ENCODE results near the gene CMPK1.

CMPK1 gene

GRCh38 chr1:47416319-47417169 lies 83.0 kb downstream of the CMPK1 start:
- Histone ChIP-seq H3K4me3 (replicated peaks; ENCODE audit: insufficient read depth, low read length) (no peak overlapping the region), H3K27me3 (ENCODE audit: insufficient read depth, poor library complexity, severe bottlenecking) (peaks cover 28% of the 10 kb centered on the region), H3K27ac (replicated peaks) (no peak overlapping the region)
- no peak for DNase-seq (ENCODE audit: low read depth in 1 of 2, low spot score in 1 of 2)
- TF ChIP-seq, protein P1, sequence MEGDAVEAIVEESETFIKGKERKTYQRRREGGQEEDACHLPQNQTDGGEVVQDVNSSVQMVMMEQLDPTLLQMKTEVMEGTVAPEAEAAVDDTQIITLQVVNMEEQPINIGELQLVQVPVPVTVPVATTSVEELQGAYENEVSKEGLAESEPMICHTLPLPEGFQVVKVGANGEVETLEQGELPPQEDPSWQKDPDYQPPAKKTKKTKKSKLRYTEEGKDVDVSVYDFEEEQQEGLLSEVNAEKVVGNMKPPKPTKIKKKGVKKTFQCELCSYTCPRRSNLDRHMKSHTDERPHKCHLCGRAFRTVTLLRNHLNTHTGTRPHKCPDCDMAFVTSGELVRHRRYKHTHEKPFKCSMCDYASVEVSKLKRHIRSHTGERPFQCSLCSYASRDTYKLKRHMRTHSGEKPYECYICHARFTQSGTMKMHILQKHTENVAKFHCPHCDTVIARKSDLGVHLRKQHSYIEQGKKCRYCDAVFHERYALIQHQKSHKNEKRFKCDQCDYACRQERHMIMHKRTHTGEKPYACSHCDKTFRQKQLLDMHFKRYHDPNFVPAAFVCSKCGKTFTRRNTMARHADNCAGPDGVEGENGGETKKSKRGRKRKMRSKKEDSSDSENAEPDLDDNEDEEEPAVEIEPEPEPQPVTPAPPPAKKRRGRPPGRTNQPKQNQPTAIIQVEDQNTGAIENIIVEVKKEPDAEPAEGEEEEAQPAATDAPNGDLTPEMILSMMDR (IDR thresholded peaks at IDR 0.05; ENCODE audit: insufficient read depth, low read length) = no peak
- TF ChIP-seq GABPA (IDR thresholded peaks at IDR 0.05; ENCODE audit: low read depth) (no peak), POLR2AphosphoS5 (IDR thresholded peaks at IDR 0.05; ENCODE audit: low read depth) (no peak), SPI1 (IDR thresholded peaks at IDR 0.05; ENCODE audit: borderline replicate concordance, low read depth) (no peak)
- TF ChIP-seq, protein P2, sequence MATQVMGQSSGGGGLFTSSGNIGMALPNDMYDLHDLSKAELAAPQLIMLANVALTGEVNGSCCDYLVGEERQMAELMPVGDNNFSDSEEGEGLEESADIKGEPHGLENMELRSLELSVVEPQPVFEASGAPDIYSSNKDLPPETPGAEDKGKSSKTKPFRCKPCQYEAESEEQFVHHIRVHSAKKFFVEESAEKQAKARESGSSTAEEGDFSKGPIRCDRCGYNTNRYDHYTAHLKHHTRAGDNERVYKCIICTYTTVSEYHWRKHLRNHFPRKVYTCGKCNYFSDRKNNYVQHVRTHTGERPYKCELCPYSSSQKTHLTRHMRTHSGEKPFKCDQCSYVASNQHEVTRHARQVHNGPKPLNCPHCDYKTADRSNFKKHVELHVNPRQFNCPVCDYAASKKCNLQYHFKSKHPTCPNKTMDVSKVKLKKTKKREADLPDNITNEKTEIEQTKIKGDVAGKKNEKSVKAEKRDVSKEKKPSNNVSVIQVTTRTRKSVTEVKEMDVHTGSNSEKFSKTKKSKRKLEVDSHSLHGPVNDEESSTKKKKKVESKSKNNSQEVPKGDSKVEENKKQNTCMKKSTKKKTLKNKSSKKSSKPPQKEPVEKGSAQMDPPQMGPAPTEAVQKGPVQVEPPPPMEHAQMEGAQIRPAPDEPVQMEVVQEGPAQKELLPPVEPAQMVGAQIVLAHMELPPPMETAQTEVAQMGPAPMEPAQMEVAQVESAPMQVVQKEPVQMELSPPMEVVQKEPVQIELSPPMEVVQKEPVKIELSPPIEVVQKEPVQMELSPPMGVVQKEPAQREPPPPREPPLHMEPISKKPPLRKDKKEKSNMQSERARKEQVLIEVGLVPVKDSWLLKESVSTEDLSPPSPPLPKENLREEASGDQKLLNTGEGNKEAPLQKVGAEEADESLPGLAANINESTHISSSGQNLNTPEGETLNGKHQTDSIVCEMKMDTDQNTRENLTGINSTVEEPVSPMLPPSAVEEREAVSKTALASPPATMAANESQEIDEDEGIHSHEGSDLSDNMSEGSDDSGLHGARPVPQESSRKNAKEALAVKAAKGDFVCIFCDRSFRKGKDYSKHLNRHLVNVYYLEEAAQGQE (IDR thresholded peaks at IDR 0.05; ENCODE audit: insufficient replicate concordance, low read depth) = no peak

DNA sequence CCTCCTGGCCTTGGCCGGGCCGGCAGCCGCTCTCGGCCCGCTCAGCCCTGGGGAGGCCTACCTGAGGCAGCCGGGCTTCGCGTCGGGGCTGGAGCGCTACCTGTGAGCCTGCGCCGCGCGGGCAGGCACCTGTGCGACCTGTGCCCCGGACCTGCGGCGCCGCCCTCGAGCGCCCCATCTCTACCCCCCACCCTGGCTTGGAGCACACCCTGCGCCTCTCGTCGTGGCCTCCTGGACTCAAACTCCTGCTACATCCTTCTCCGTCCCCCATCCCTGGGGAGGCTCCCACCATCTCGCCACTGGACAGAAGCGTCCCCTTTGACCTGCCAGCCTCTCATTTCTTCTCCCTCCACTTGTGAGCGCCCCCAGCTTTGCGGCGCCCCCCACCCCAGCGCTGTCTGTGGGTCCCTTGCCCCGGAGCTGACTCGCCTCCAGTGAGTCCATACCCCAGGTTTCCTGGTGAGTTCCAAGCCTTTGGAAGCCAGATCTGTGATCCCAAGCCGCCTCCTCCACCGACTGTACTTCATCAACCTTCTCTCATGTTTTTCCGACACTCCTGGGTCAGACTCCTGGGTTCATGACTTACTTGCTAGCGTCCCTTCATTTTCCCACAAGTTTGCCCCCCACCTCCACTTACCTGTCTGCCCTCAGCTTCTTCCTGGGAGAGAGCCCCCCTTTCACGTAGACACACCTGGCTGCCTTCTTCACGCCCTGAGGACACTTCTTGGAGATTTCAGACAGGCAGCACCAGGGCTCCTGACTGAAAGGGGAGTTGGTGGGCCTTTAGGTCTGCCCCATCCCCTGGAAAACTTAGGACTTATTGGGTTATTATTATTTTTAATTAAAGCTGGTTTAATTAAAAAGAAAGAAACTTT lies 83.8 kb downstream of the CMPK1 start:
- TF ChIP-seq, protein P1 (IDR thresholded peaks at IDR 0.05; ENCODE audit: insufficient read depth, low read length) = no peak
- TF ChIP-seq SPI1 (IDR thresholded peaks at IDR 0.05; ENCODE audit: borderline replicate concordance, low read depth) (no peak), GABPA (IDR thresholded peaks at IDR 0.05; ENCODE audit: low read depth) (no peak), POLR2AphosphoS5 (IDR thresholded peaks at IDR 0.05; ENCODE audit: low read depth) (no peak)
- TF ChIP-seq, protein P2 (IDR thresholded peaks at IDR 0.05; ENCODE audit: insufficient replicate concordance, low read depth) = no peak
- Histone ChIP-seq H3K27me3 (ENCODE audit: insufficient read depth, poor library complexity, severe bottlenecking) (peaks cover 28% of the 10 kb centered on the region), H3K4me3 (replicated peaks; ENCODE audit: insufficient read depth, low read length) (no peak overlapping the region), H3K27ac (replicated peaks) (no peak overlapping the region)
- DNase-seq (ENCODE audit: low read depth in 1 of 2, low spot score in 1 of 2) = no peak

DNA sequence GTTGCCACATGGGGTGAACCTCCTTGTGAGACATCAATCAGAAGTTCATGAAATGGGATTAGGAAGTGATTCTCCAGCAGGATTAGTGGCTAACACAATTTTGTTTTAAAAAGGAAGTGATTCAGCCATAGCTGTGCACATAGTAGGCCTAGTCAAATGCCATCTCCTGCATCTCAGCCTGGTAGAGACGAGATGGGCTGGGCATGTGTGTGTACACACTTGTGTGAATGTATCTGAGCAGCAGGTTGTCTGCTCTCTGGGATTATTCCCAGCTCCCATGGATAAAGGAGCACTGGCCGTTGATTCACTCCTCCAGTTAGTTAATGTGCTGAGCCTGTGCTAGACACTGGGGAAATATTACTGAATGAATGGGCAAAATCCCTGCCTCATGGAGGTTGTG lies 84.5 kb downstream of the CMPK1 start:
- Histone ChIP-seq H3K27me3 (ENCODE audit: insufficient read depth, poor library complexity, severe bottlenecking) (peaks cover 28% of the 10 kb centered on the region), H3K4me3 (replicated peaks; ENCODE audit: insufficient read depth, low read length) (no peak overlapping the region)
- no peak for TF ChIP-seq SPI1 (IDR thresholded peaks at IDR 0.05; ENCODE audit: borderline replicate concordance, low read depth)
- TF ChIP-seq, protein P1 (IDR thresholded peaks at IDR 0.05; ENCODE audit: insufficient read depth, low read length) = no peak
- TF ChIP-seq, protein P2 (IDR thresholded peaks at IDR 0.05; ENCODE audit: insufficient replicate concordance, low read depth) = no peak
- no peak for TF ChIP-seq POLR2AphosphoS5 (IDR thresholded peaks at IDR 0.05; ENCODE audit: low read depth)

More for the DNA sequence above, 84.5 kb downstream of the CMPK1 start:
- DNase-seq (ENCODE audit: low read depth in 1 of 2, low spot score in 1 of 2) = no peak
- no peak overlapping the region for H3K27ac ChIP-seq (replicated peaks)
